ENCODE results near the gene MTHFS. TPM values are rescaled to one million over a fixed set of nuclear protein-coding genes. Genes with fewer than 3 reads are reported as not detected.

Gene MTHFS
- total RNA-seq, 3 donors from 2014 or later (not counting 1 experiment from before 2014, with no cell fraction given): 7.0 to 10.8 (median 10.5) TPM

DNA sequence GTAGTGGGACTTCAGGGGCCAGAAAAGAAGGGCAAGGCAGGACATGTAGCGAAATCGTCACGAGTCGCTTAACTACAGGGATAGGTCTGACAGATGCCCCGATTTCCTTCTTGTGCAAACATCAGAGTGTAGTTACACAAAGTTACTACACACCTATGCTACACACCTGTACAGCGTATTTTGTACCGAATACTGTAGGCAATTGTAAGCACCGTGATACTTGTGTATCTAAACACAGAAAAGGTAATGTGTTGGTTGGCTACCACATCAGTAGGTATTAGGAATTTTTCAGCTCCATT, 515 bp upstream of the MTHFS start:
- Histone ChIP-seq H3K36me3 (ENCODE audit: control insufficient read depth, insufficient read depth, low read length) (peaks cover 2% of the 10 kb centered on the region), H3K27ac (ENCODE audit: low read length) (peak overlapping the region; percentile 93), H3K27me3 (ENCODE audit: control insufficient read depth, insufficient read depth, low read length) (no peaks in the 10 kb centered on the region), H3K4me3 (ENCODE audit: low read length) (peak overlapping the region; percentile 54), H3K9me3 (ENCODE audit: control insufficient read depth, insufficient read depth, low read length) (no peaks in the 10 kb centered on the region), H3K4me1 (ENCODE audit: control insufficient read depth, insufficient read depth, low read length) (peaks cover 17% of the 10 kb centered on the region)
- DNase-seq (no peak), ATAC-seq (no peak)
- H3K4me1 Mint-ChIP-seq: peaks cover 17 to 34% of the 10 kb centered on the region in 2 donors
- TF ChIP-seq, protein P1, sequence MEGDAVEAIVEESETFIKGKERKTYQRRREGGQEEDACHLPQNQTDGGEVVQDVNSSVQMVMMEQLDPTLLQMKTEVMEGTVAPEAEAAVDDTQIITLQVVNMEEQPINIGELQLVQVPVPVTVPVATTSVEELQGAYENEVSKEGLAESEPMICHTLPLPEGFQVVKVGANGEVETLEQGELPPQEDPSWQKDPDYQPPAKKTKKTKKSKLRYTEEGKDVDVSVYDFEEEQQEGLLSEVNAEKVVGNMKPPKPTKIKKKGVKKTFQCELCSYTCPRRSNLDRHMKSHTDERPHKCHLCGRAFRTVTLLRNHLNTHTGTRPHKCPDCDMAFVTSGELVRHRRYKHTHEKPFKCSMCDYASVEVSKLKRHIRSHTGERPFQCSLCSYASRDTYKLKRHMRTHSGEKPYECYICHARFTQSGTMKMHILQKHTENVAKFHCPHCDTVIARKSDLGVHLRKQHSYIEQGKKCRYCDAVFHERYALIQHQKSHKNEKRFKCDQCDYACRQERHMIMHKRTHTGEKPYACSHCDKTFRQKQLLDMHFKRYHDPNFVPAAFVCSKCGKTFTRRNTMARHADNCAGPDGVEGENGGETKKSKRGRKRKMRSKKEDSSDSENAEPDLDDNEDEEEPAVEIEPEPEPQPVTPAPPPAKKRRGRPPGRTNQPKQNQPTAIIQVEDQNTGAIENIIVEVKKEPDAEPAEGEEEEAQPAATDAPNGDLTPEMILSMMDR (IDR thresholded peaks at IDR 0.05): no peak
- H3K9me3 Mint-ChIP-seq: no peaks in the 10 kb centered on the region
- H3K36me3 Mint-ChIP-seq: no peaks in the 10 kb centered on the region
- intact Hi-C loops (cut with micrococcal nuclease): loop anchor here (1.0 to 10.0 kb wide), 3 partner anchors 26 to 177 kb away; no protein-coding TSS in a partner anchor
- H3K27me3 Mint-ChIP-seq (ENCODE audit: low read depth in 2 of 2): no peaks in the 10 kb centered on the region
- peak overlapping the region; percentile 93 for H3K4me3 Mint-ChIP-seq
- peak overlapping the region; percentile 95 to 96 for H3K27ac Mint-ChIP-seq
- WGBS (ENCODE audit: insufficient coverage): 0% methylated on average over 5 of the region's 8 CpGs

DNA sequence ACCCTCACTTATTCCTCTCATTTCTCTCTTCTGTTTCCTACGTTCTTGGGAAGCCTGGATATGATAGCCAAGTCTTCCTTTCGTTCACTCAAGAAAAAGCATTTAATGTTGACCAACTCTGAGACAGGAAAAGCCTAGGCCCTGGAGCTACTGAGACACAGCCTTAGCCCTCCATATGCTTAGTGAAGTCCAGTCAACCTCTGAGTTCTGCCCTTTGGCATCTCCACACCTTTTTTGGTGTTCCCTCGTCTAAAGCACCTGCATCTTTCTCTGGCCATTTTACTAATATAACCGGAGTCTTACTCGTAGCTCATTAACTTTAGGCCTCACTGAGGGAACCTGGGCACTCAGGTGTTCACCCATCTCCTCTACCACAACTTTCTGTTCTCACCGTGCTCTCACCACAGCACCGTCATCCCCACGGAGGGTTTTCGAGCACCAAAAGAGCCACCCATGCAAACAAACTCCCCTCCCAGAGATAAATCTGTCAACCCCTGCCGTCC, 632 bp downstream of the MTHFS start:
- Mint-ChIP-seq H3K4me3 (peak overlapping the region; percentile 97), H3K36me3 (no peaks in the 10 kb centered on the region), H3K27me3 (ENCODE audit: low read depth in 2 of 2) (no peaks in the 10 kb centered on the region), H3K27ac (peak overlapping the region; percentile 95 to 96), H3K4me1 (peaks cover 17 to 36% of the 10 kb centered on the region in 2 donors), H3K9me3 (no peaks in the 10 kb centered on the region)
- TF ChIP-seq, protein P1 (IDR thresholded peaks at IDR 0.05): no peak
- ATAC-seq (peak in 1 of 3 donors; percentile 17), DNase-seq (no peak)
- intact Hi-C loops (cut with micrococcal nuclease): loop anchor here (2.0 to 10.0 kb wide), 2 partner anchors 97 to 179 kb away; no protein-coding TSS in a partner anchor
- H3K27ac ChIP-seq (ENCODE audit: low read length): peak overlapping the region; percentile 93
- no peaks in the 10 kb centered on the region for H3K9me3 ChIP-seq (ENCODE audit: control insufficient read depth, insufficient read depth, low read length)
- peak overlapping the region; percentile 54 for H3K4me3 ChIP-seq (ENCODE audit: low read length)
- H3K27me3 ChIP-seq (ENCODE audit: control insufficient read depth, insufficient read depth, low read length): no peaks in the 10 kb centered on the region
- peaks cover 17% of the 10 kb centered on the region for H3K4me1 ChIP-seq (ENCODE audit: control insufficient read depth, insufficient read depth, low read length)
- 10% methylated on average over 10 of the region's 10 CpGs for WGBS (ENCODE audit: insufficient coverage)
- peaks cover 6% of the 10 kb centered on the region for H3K36me3 ChIP-seq (ENCODE audit: control insufficient read depth, insufficient read depth, low read length)

DNA sequence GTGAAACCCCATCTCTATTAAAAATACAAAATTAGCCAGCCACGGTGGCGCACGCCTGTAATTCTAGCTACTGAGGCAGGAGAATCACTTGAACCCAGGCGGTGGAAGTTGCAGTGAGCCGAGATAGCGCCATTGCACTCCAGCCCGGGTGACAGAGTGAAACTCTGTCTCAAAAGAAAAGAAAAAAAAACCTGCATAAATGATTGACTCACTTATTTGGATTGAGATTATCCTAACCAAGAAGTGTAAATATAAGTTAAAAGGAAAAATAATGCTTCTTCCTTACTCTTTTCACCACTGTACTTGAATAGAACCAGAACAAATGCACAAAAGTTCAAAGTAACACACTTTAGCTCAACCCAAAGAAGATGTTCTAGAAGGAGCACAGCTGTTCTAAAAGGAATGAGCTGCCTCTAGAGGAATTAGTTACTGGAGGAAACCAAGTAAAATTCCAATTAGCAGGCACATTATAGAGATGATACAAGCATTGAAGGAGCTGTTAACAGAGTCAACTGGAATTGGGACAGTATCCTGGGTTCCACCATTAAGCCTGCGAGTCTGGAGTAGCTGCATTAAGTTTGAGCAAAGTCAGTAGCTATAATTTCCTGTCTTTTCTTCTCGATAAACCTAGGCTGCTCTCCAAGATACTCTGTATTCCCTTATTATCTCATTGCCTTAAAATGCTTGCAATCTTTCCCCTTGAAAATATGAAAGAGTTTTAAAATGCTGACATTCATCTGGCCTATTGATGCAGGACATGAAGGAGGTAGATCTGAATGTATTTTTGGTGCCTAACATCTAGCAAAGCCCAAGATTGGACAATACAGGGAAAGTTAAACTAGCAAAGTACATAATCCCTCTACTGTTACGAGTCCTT, 9.5 kb downstream of the MTHFS start:
- H3K36me3 Mint-ChIP-seq: peaks cover 24% of the 10 kb centered on the region
- H3K4me3 ChIP-seq (ENCODE audit: low read length): no peak overlapping the region
- no peaks in the 10 kb centered on the region for H3K9me3 Mint-ChIP-seq
- no peaks in the 10 kb centered on the region for H3K4me1 ChIP-seq (ENCODE audit: control insufficient read depth, insufficient read depth, low read length)
- peaks cover 17 to 23% of the 10 kb centered on the region in 2 donors for H3K4me1 Mint-ChIP-seq
- H3K9me3 ChIP-seq (ENCODE audit: control insufficient read depth, insufficient read depth, low read length): no peaks in the 10 kb centered on the region
- no peak overlapping the region for H3K4me3 Mint-ChIP-seq
- intact Hi-C loops (cut with micrococcal nuclease): no loop called here
- H3K27me3 Mint-ChIP-seq (ENCODE audit: low read depth in 2 of 2): no peaks in the 10 kb centered on the region
- no peak overlapping the region for H3K27ac Mint-ChIP-seq
- 97% methylated on average over 7 of the region's 10 CpGs for WGBS (ENCODE audit: insufficient coverage)
- no peak for DNase-seq
- H3K27me3 ChIP-seq (ENCODE audit: control insufficient read depth, insufficient read depth, low read length): no peaks in the 10 kb centered on the region
- H3K36me3 ChIP-seq (ENCODE audit: control insufficient read depth, insufficient read depth, low read length): peaks cover 52% of the 10 kb centered on the region
- TF ChIP-seq, protein P1 (IDR thresholded peaks at IDR 0.05): no peak
- no peak for ATAC-seq
- no peak overlapping the region for H3K27ac ChIP-seq (ENCODE audit: low read length)
